Activated CD8-positive, alpha-beta memory T cell treated with anti-CD3 and anti-CD28 coated beads for 4 hours (primary cell): Measurements from ENCODE around the gene DDIAS.
"Not testable (repeated sequence)": the region's sequence is repeated elsewhere in the genome, so short reads cannot be mapped to it uniquely, and the experiment has no call there.

ENCODE experiments used
- DNase-seq, 2 donors: peaks; one replicate each; pipeline ENCODE4 v3.0.0-alpha.2; 2020; ENCODE audit warnings: low read depth in 2 of 2

Gene DDIAS

GRCh38 chr11:82924522-82925224 lies 23.1 kb downstream of the DDIAS start:
- no peak for DNase-seq

GRCh38 chr11:82927264-82927880 lies 25.8 kb downstream of the DDIAS start:
- DNase-seq = peak in 1 of 2 donors; percentile 8

GRCh38 chr11:82929121-82929520 lies 27.6 kb downstream of the DDIAS start:
- no peak for DNase-seq

GRCh38 chr11:82930229-82930628 lies 28.7 kb downstream of the DDIAS start:
- DNase-seq = no peak

- DNase-seq = no peak
Observed at GRCh38 chr11:82930734-82931133, 29.2 kb downstream of the DDIAS start.

- DNase-seq = no peak
Observed at GRCh38 chr11:82932564-82932963, 31.0 kb downstream of the DDIAS start.

- no peak for DNase-seq
Observed at GRCh38 chr11:82936261-82936660, 34.7 kb downstream of the DDIAS start.

- no peak for DNase-seq
Observed at GRCh38 chr11:82937554-82937953, 36.0 kb downstream of the DDIAS start.

- DNase-seq = no peak
Observed at GRCh38 chr11:82939456-82939855, 37.9 kb downstream of the DDIAS start.

GRCh38 chr11:82942376-82942775 lies 40.8 kb downstream of the DDIAS start:
- no peak for DNase-seq

GRCh38 chr11:82943430-82943829 lies 41.9 kb downstream of the DDIAS start:
- DNase-seq = not testable (repeated sequence)

GRCh38 chr11:82944198-82944597 lies 42.7 kb downstream of the DDIAS start:
- DNase-seq = no peak

- not testable (repeated sequence) for DNase-seq
Observed at GRCh38 chr11:82945041-82945440, 43.5 kb downstream of the DDIAS start.

- DNase-seq = no peak
Observed at GRCh38 chr11:82945682-82946081, 44.1 kb downstream of the DDIAS start.

GRCh38 chr11:82949352-82949751 lies 47.8 kb downstream of the DDIAS start:
- no peak for DNase-seq

- DNase-seq = not testable (repeated sequence)
Observed at GRCh38 chr11:82950502-82950901, 49.0 kb downstream of the DDIAS start.

GRCh38 chr11:82955736-82956453 lies 54.4 kb downstream of the DDIAS start:
- peak; percentile 40 to 49 for DNase-seq

- DNase-seq = peak; percentile 17 to 26
Observed at GRCh38 chr11:82959987-82960778, 58.6 kb downstream of the DDIAS start.

GRCh38 chr11:82960779-82961143 lies 59.2 kb downstream of the DDIAS start:
- no peak for DNase-seq

GRCh38 chr11:82962021-82962420 lies 60.5 kb downstream of the DDIAS start:
- not testable (repeated sequence) for DNase-seq

- DNase-seq = no peak
Observed at GRCh38 chr11:82967381-82967780, 65.8 kb downstream of the DDIAS start.

GRCh38 chr11:82969811-82970210 lies 68.3 kb downstream of the DDIAS start:
- no peak for DNase-seq
